Lower lobe of right lung (tissue), 2 donors: Measurements from ENCODE around the gene GRIA1. TPM values are rescaled to one million over a fixed set of nuclear protein-coding genes. Genes with fewer than 3 reads are reported as not detected.

Source experiments
- ATAC-seq, 2 donors: fragments of 200-7000 bp; cut with Tn5 transposase; one replicate each; pipeline ENCODE4 v1.9.1; 2020 to 2022; ENCODE audit warnings: mild to moderate bottlenecking in 2 of 2, moderate library complexity in 2 of 2
- DNase-seq: peaks from one replicate; pipeline ENCODE4 v3.0.0-alpha.2; 2020
- H3K27ac ChIP-seq: fragments of 200-600 bp; one replicate; pipeline ENCODE4 v1.8.0; 2022
- H3K27me3 ChIP-seq: fragments of 200-600 bp; one replicate; pipeline ENCODE4 v1.8.0; 2022; ENCODE audit warnings: low read depth
- H3K36me3 ChIP-seq: fragments of 200-600 bp; one replicate; pipeline ENCODE4 v1.8.0; 2022; ENCODE audit warnings: mild to moderate bottlenecking
- H3K4me1 ChIP-seq: fragments of 200-600 bp; one replicate; pipeline ENCODE4 v1.8.0; 2022
- H3K4me3 ChIP-seq: fragments of 200-600 bp; one replicate; pipeline ENCODE4 v1.8.0; 2022; ENCODE audit warnings: mild to moderate bottlenecking
- H3K9me3 ChIP-seq: fragments of 200-600 bp; one replicate; pipeline ENCODE4 v1.8.0; 2022
- intact Hi-C: fragments of 100-400 bp; cut with DNase I; formaldehyde crosslinking; loops from one replicate; pipeline ENCODE4 v1.11.0; 2022
- total RNA-seq: library from RNA; stranded (reverse); fragmentation: NEBNext Ultra II Directional; extraction: Animal tissue kit (Norgen Biotek cat#: 25700); gene quantifications from one replicate; pipeline ENCODE4 v1.2.1, GENCODE V29; 2021
- TF ChIP-seq, protein P1 (sequence below): fragments of 200-600 bp; IDR thresholded peaks from one replicate; pipeline ENCODE4 v1.8.0; 2022; ENCODE audit warnings: antibody characterized with exemption, mild to moderate bottlenecking
- donor health status: DM: no; HTN: yes; CAD: no; lungs with severe emphysema.

Gene GRIA1
- total RNA-seq, 1 donor from 2014 or later, result 10.3 TPM

DNA sequence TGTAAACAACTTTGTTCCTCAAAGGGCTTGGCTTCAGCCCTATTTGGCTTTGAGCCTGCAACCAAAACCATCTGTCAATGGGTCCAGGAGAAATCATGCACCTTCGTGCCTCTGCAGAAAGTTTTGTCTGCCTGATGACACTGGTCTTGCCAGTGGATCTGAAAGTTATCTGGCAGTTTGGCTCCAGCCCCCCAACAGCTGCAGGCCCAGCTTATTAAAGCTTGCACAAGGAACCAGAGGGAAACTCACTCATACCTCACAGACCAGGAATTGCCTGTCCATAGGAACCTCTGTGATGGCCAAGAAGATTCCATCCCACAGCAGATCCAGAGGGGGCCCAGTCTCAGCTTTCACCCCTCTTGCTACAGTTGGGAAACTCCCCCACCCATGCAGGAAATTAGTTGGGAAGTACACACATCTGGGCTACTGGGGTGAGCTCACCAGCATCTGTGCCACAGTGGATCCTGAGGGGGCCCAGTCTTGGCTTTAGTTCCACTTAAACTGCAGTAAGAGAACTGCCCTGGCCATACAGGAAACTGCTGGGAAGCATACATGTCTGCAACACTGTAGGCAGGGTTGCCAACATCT is 265.5 kb downstream of the GRIA1 start:
- Histone ChIP-seq H3K27ac (no peak overlapping the region), H3K36me3 (no peaks in the 10 kb centered on the region), H3K4me3 (no peak overlapping the region), H3K4me1 (no peaks in the 10 kb centered on the region), H3K9me3 (no peaks in the 10 kb centered on the region), H3K27me3 (no peaks in the 10 kb centered on the region)
- TF ChIP-seq, protein P1, sequence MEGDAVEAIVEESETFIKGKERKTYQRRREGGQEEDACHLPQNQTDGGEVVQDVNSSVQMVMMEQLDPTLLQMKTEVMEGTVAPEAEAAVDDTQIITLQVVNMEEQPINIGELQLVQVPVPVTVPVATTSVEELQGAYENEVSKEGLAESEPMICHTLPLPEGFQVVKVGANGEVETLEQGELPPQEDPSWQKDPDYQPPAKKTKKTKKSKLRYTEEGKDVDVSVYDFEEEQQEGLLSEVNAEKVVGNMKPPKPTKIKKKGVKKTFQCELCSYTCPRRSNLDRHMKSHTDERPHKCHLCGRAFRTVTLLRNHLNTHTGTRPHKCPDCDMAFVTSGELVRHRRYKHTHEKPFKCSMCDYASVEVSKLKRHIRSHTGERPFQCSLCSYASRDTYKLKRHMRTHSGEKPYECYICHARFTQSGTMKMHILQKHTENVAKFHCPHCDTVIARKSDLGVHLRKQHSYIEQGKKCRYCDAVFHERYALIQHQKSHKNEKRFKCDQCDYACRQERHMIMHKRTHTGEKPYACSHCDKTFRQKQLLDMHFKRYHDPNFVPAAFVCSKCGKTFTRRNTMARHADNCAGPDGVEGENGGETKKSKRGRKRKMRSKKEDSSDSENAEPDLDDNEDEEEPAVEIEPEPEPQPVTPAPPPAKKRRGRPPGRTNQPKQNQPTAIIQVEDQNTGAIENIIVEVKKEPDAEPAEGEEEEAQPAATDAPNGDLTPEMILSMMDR, result no peak
- ATAC-seq, result no peak
- intact Hi-C loops, result no loop called here
- no peak for DNase-seq

DNA sequence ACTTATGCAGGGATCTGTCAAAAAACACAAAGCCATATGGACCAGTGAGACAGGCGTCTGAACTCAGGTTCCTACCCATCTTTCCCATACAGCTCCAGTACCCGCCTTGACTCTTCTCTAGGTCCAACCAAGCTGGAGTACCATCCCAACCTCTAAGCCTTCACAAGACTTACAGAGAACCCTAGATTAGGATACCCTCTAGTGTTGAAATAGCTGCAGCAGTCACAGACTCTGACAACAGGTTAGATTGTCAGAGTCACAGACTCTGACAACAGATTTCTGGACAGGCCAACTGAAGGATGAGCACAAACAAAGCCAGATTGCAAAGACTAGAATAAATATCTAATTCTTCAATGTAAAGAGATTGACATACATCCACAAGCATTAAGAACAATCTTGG is 266.1 kb downstream of the GRIA1 start:
- intact Hi-C loops, result no loop called here
- Histone ChIP-seq H3K9me3 (no peaks in the 10 kb centered on the region), H3K36me3 (no peaks in the 10 kb centered on the region), H3K27ac (no peak overlapping the region), H3K27me3 (no peaks in the 10 kb centered on the region), H3K4me1 (no peaks in the 10 kb centered on the region), H3K4me3 (no peak overlapping the region)
- DNase-seq, result no peak
- no peak for ATAC-seq
- TF ChIP-seq, protein P1, result no peak

DNA sequence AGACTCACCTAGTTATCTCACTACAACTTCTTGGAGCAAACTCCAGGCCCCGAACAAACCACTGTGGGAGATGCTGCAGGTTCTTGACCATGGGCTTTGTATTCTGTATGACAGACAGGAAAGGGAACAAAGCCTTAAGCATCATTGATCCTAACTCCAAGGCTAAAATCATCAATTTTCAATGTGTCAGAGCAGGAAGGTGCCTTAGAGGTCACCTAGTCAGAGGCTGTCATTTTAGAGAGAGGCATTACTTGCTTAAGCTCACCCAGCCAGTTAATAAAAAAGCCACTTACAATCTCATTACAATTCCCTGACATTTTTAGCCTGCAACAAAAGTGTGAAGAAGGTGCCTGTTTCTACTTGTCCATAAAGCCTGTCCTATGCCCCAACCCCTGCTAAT is 275.5 kb downstream of the GRIA1 start:
- ATAC-seq (no peak), DNase-seq (no peak)
- Histone ChIP-seq H3K27ac (no peak overlapping the region), H3K4me3 (no peak overlapping the region), H3K9me3 (no peaks in the 10 kb centered on the region), H3K36me3 (no peaks in the 10 kb centered on the region), H3K4me1 (no peaks in the 10 kb centered on the region), H3K27me3 (no peaks in the 10 kb centered on the region)
- intact Hi-C loops, result no loop called here
- TF ChIP-seq, protein P1, result no peak

DNA sequence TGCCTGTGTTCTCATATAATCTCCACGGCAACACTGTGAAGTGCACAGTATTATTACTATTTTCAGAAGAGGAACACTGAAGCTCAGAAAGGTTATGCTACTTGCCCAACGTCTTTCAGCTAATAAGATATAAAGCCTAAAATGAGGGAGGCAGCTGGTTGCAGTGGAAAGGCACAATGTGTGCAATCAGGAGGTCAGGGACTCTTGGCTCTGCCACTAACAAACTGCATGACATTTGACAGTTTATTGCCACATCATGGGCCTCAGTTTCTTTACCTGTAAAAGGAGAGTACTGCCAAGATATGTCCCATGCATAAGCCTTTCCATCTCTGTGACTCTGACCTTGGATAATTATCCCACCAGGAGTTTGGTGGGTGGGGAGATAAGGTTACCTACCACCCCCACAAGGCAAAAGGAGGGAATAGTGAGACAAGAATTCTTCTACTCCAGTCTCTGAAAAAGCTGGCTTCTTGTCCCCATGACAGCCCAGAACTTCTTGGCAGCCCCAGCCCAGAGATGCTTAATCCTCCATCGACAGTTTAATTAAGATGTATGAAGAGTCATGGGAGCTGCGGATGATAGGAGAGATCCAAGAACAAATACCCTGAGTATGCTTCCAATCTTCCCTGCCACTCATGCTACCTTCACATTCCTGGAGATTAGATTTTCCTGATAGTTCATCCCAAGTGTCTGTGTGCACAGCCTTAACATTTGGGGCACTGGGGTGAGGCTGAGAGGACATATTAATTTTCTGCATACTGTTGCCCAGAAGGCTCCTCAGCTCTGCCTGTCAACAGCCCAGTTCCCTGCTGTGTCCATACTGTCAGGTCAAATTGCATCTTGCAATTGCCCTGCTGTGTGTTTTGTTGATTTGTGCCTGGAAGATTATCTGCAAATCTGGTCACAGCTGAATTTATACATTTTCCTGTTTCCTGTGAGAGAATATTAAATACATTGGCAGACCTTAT is 277.0 kb downstream of the GRIA1 start:
- H3K9me3 ChIP-seq, result no peaks in the 10 kb centered on the region
- no peaks in the 10 kb centered on the region for H3K36me3 ChIP-seq
- H3K27ac ChIP-seq, result no peak overlapping the region
- H3K4me3 ChIP-seq, result no peak overlapping the region
- DNase-seq (no peak), ATAC-seq (no peak)
- intact Hi-C loops, result no loop called here
- H3K27me3 ChIP-seq, result no peaks in the 10 kb centered on the region
- TF ChIP-seq, protein P1, result no peak
- no peaks in the 10 kb centered on the region for H3K4me1 ChIP-seq

DNA sequence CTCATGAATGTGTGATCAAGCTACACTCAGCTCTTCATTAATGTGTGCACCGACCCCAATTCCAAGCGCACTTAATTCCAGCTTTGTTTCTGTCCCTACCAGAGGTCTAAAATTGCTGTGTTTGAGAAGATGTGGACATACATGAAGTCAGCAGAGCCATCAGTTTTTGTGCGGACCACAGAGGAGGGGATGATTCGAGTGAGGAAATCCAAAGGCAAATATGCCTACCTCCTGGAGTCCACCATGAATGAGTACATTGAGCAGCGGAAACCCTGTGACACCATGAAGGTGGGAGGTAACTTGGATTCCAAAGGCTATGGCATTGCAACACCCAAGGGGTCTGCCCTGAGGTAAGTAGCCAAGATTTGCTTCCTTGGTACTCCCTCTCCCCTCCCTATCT is 279.6 kb downstream of the GRIA1 start:
- Histone ChIP-seq H3K4me3 (no peak overlapping the region), H3K9me3 (no peaks in the 10 kb centered on the region), H3K27me3 (no peaks in the 10 kb centered on the region), H3K27ac (no peak overlapping the region), H3K4me1 (no peaks in the 10 kb centered on the region), H3K36me3 (no peaks in the 10 kb centered on the region)
- TF ChIP-seq, protein P1, result no peak
- DNase-seq (no peak), ATAC-seq (no peak)
- intact Hi-C loops, result no loop called here
